ENCODE results near the gene ADI1. TPM values are rescaled to one million over a fixed set of nuclear protein-coding genes. Genes with fewer than 3 reads are reported as not detected.
"Not testable (repeated sequence)": the region's sequence is repeated elsewhere in the genome, so short reads cannot be mapped to it uniquely, and the experiment has no call there.

The ADI1 gene
- total and polyA plus RNA-seq, 2 of the 4 experiments (the other 2 are of a cell fraction), result 43.2 to 46.0 TPM

DNA sequence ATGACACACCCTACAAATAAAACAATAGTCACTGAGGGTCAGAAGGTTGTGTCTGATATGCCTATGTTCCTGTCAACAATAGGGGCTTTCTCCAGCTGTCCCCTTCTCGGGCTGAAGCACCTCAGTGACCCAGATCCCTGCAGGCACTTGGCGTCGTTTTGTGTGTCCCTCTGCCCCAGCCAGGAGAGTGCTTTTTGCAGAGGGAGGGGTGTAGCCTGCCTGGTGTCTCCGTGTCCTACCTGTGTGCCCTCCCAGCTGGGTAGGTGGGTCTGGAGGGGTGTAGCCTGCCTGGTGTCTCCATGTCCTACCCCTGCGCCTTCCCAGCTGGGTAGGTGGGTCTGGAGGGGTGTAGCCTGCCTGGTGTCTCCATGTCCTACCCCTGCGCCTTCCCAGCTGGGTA, 65.3 kb downstream of the ADI1 start:
- H2AK9ac ChIP-seq (replicated peaks; ENCODE audit: low read depth, low read length, poor library complexity); DNase-seq; intact Hi-C loops (cut with micrococcal nuclease); H2BK15ac ChIP-seq (ENCODE audit: low read depth, low read length); H3K4ac ChIP-seq (ENCODE audit: low read depth, low read length); H4K8ac ChIP-seq (ENCODE audit: low read depth in 2 of 2, low read length in 2 of 2); H3K23ac ChIP-seq (ENCODE audit: low read depth, low read length); H2BK120ac ChIP-seq (ENCODE audit: low read depth, low read length); H3K56ac ChIP-seq (ENCODE audit: extremely low read depth, insufficient read depth, low read length); H3K9me3 ChIP-seq (ENCODE audit: control insufficient read depth, insufficient read depth, low read length); H3K4me3 ChIP-seq (ENCODE audit: insufficient read depth, low read depth, low read length); H3K27ac ChIP-seq (ENCODE audit: insufficient read depth, low read length); dilution Hi-C loops (cut with HindIII; ENCODE audit: low sequenced_read_pairs, unreplicated experiment); H2AFZ ChIP-seq (replicated peaks; ENCODE audit: low read length, poor library complexity); H3K9me1 ChIP-seq (ENCODE audit: insufficient read depth, low read length); H3K27me3 ChIP-seq (ENCODE audit: control insufficient read depth, insufficient read depth, low read length); H3K4me2 ChIP-seq (ENCODE audit: low read depth, low read length); H4K20me1 ChIP-seq (ENCODE audit: insufficient read depth, low read length); H2AK5ac ChIP-seq (ENCODE audit: low read depth, low read length); H3K4me1 ChIP-seq (ENCODE audit: control insufficient read depth, insufficient read depth, low read length); H3K79me1 ChIP-seq (ENCODE audit: low read depth in 1 of 2, low read length in 2 of 2); H4K5ac ChIP-seq (ENCODE audit: low read depth, low read length); H2BK5ac ChIP-seq (ENCODE audit: low read depth, low read length, poor library complexity, severe bottlenecking); BruUV-seq (replicated peaks); H2BK20ac ChIP-seq (ENCODE audit: low read depth, low read length); H3K14ac ChIP-seq (replicated peaks; ENCODE audit: low read depth, low read length); H3K9ac ChIP-seq (ENCODE audit: low read depth, low read length); H3K18ac ChIP-seq (ENCODE audit: low read depth, low read length); in situ Hi-C loops (cut with MboI; ENCODE audit: low sequenced_read_pairs); POLR2A ChIA-PET (ENCODE audit: unreplicated experiment); H4K91ac ChIP-seq (ENCODE audit: insufficient read depth, low read depth, low read length); ATAC-seq (ENCODE audit: low read depth): not testable (repeated sequence)
- WGBS, 2 experiments (ENCODE audit: extremely low coverage in 2 of 2, insufficient read length in 1 of 2), result no CpG with 5 or more reads among the region's 6 CpGs
- CTCF ChIA-PET, result interaction anchor here (2.9 kb wide), 1 partner anchor 8 kb away, joined by 14 read pairs; no protein-coding TSS in a partner anchor
- peaks cover 38% of the 10 kb centered on the region for H3K36me3 ChIP-seq (ENCODE audit: control insufficient read depth, insufficient read depth, low read length)

Measured in IMR-90 (cell line).